ENCODE results near the gene PTPRN2.

PTPRN2 gene

DNA sequence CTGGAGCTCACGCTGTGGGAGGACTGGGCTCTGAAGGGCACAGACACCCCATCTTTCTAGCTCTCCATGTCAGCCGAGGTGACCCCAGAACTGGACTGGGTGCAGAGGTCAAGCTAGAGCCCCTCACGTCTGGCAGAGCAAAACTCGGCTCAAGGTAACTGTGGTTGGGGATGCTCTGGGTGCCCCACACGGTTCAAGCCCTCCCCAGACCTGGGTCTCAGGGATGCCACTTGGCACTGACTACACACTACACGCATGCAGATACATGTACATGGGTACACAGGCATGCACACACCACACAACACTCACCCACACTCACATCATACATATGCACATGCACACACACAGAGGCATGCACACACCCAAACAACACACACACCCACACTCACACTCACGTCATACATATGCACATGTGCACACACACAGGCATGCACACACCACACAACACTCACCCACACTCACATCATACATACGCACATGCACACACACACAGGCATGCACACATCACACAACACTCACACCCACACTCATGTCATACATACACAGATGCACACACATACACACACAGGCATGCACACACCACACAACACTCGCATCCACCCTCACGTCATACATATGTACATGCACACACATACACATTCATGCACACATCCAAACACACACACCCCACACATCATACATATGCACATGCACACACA, 1031.5 kb downstream of the PTPRN2 start:
- no peak for TF ChIP-seq POLR2A (IDR thresholded peaks at IDR 0.05; ENCODE audit: low read depth, low read length)
- FAIRE-seq (no peak), DNase-seq (ENCODE audit: insufficient read length, low spot score) (no peak)

DNA sequence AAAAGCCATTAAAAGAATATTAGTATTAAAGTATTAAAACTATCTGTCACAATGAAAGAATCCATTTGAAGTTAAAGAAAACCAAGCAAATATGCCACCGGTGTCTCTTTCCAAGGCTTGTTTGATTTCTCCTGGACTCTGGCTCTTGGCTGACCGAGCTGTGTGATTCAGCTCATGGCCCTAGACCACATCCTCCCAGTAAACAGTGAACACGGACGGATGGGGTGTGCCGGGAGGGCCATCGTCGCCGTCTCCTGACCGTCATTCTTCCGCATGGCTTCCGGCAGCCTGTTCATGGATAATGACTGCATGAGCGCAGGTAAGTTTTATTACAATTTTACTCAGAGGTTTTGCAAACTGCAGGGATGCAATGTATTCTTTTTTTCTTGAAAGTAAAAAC, 1032.3 kb downstream of the PTPRN2 start:
- no peak for FAIRE-seq
- no peak for DNase-seq (ENCODE audit: insufficient read length, low spot score)
- TF ChIP-seq POLR2A (IDR thresholded peaks at IDR 0.05; ENCODE audit: low read depth, low read length): no peak

- DNase-seq (ENCODE audit: insufficient read length, low spot score): no peak
- no peak for TF ChIP-seq POLR2A (IDR thresholded peaks at IDR 0.05; ENCODE audit: low read depth, low read length)
- FAIRE-seq: no peak
These were observed 1033.0 kb downstream of the PTPRN2 start for GRCh38 chr7:157554393-157555238.

DNA sequence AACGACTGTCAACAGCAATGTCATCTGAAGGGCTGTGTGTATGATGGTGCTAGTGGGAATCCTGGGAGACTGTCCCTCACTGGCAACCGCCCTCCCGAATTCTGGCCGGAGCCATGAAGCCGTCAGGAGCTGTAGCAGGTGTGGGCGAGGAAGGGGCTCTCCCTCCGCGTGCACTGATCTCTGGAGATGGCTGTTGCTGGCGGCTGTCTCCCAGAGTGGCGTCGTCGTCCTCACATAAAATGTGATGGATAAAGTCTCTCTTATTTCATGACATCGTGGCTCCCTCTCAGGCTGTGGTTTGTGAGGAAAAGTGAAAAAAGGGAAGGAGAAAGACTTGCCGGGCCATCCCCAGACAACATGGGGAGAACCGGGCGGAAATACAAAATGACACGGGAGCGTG, 1034.4 kb downstream of the PTPRN2 start:
- no peak for TF ChIP-seq POLR2A (IDR thresholded peaks at IDR 0.05; ENCODE audit: low read depth, low read length)
- DNase-seq (ENCODE audit: insufficient read length, low spot score): no peak
- FAIRE-seq: no peak

DNA sequence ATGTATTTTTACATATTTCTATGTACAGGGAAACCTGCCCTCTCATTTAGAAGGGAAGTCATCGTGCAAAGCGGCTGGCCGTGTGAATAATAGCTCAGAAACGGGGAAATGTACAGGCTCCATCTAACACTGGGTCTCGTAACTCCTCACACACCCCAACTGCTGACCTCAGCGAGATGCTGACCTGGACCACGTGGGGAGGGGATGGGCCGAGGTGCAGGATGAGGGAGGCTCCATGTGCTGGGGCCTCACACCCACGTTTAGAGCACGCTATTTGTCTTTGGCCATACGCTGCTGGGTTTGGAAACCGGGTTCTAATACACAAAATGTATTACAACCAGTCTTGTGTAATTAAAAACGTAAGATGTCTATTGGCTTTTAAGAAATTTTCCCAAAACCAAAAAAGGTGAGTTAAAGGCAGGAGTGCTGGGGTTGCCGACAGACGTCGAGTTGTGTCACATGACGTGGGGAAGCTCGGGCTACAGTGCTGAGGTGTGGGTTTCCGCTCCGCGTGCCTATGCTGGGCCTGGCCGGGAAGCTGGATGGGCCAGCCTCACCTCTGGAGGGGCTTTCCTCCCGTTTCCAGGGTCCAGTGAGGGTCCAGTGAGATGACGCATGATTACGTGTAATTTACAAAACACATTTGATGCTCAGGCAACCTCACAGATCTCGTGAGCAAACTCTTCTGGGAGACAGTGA, 1035.2 kb downstream of the PTPRN2 start:
- FAIRE-seq (no peak), DNase-seq (ENCODE audit: insufficient read length, low spot score) (no peak)
- TF ChIP-seq POLR2A (IDR thresholded peaks at IDR 0.05; ENCODE audit: low read depth, low read length): no peak

DNA sequence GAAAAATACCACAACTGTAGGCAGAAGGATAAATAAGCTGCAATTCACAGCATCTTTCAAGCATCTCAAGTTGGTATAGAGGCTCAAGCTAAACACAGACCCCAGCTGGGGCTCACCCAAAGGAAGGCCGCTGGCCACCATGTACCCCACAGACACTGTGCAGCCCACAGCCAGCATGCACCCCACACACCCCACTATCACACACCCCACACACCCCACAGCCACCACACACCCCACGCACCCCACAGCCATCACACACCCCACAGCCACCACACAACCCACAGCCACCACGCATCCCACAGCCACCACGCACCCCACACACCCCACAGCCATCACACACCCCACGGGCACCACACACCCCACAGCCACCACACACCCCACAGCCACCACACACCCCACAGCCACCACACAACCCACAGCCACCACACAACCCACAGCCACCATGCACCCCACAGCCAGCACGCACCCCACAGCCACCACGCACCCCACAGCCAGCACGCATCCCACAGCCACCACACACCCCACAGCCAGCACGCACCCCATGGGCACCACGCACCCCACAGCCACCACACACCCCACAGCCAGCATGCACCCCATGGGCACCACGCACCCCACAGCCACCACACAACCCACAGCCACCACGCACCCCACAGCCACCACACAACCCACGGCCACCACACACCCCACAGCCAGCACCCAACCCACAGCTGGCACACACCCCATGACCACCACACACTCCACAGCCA, 1036.1 kb downstream of the PTPRN2 start:
- DNase-seq (ENCODE audit: insufficient read length, low spot score) (no peak), FAIRE-seq (no peak)
- TF ChIP-seq POLR2A (IDR thresholded peaks at IDR 0.05; ENCODE audit: low read depth, low read length): no peak

GRCh38 chr7:157550300-157551275, 1037.0 kb downstream of the PTPRN2 start:
- DNase-seq (ENCODE audit: insufficient read length, low spot score) (no peak), FAIRE-seq (no peak)
- no peak for TF ChIP-seq POLR2A (IDR thresholded peaks at IDR 0.05; ENCODE audit: low read depth, low read length)

- no peak for TF ChIP-seq POLR2A (IDR thresholded peaks at IDR 0.05; ENCODE audit: low read depth, low read length)
- FAIRE-seq: no peak
- DNase-seq (ENCODE audit: insufficient read length, low spot score): no peak
These were observed 1037.9 kb downstream of the PTPRN2 start for GRCh38 chr7:157549612-157550299.

- DNase-seq (ENCODE audit: insufficient read length, low spot score) (no peak), FAIRE-seq (no peak)
- TF ChIP-seq POLR2A (IDR thresholded peaks at IDR 0.05; ENCODE audit: low read depth, low read length): no peak
These were observed 1038.8 kb downstream of the PTPRN2 start for GRCh38 chr7:157548691-157549303.

DNA sequence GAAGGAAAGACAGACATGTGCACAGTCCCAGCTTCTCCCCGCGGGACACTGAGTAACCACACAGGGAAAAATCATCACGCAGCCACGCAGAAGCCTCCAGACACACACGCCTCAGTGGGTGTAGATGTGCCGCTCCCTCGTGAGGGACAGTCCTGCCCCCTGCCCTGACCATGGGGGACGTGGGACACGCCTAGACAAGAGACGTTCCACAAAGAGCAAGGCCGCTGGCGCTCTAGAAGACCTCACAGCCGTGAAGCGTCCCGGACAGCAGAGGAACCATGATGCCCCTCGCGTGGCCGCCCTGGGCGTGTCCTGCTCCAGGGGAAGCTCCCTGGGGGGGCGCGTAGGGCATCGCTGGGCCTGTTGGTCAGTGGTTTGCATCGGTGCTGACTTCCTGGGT, 1040.0 kb downstream of the PTPRN2 start:
- FAIRE-seq: no peak
- TF ChIP-seq POLR2A (IDR thresholded peaks at IDR 0.05; ENCODE audit: low read depth, low read length): no peak
- DNase-seq (ENCODE audit: insufficient read length, low spot score): no peak

DNA sequence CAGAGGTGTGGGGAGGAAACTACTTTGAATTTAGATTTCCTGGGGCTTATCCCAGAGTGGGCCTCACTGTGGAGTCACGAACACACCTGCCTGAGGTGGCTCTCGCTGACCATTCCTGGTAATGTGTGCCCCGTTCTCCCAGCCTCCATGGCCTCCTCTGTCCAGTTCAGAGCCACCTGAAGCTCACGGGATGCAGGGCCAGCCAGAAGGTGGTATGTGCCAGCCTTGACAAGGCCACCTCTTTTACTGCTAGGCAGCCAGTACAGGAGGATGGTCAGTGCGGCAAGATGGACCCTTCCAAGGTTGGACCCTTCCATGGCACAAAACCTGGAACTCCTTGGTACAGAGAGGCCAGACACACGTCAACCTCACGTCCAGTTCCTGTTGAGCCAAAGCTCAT, 1040.5 kb downstream of the PTPRN2 start:
- FAIRE-seq (no peak), DNase-seq (ENCODE audit: insufficient read length, low spot score) (no peak)
- TF ChIP-seq POLR2A (IDR thresholded peaks at IDR 0.05; ENCODE audit: low read depth, low read length): no peak

GRCh38 chr7:157545681-157546060, 1042.0 kb downstream of the PTPRN2 start:
- FAIRE-seq: no peak
- no peak for TF ChIP-seq POLR2A (IDR thresholded peaks at IDR 0.05; ENCODE audit: low read depth, low read length)
- no peak for DNase-seq (ENCODE audit: insufficient read length, low spot score)
